RWPE2 (cell line): Measurements from ENCODE around the gene UPB1.
"Not testable (repeated sequence)": the region's sequence is repeated elsewhere in the genome, so short reads cannot be mapped to it uniquely, and the experiment has no call there.

Source experiments
- ATAC-seq: fragments of 200-7000 bp; cut with Tn5 transposase; 3 replicates; pipeline ENCODE4 v1.9.1; 2021; ENCODE audit warnings: low read depth
- DNase-seq: peaks from one replicate; pipeline ENCODE4 v3.0.0-alpha.2; 2020; ENCODE audit warnings: low spot score
- H3K27ac ChIP-seq: fragments of 450-650 bp; 2 replicates; pipeline ENCODE4 v1.5.1; 2017; ENCODE audit warnings: mild to moderate bottlenecking; ENCODE audit not compliant: poor library complexity, severe bottlenecking
- H3K27me3 ChIP-seq: fragments of 250-450 bp; sonication (Bioruptor Pico); 2 replicates; pipeline ENCODE4 v1.5.1; 2021; ENCODE audit warnings: mild to moderate bottlenecking, moderate library complexity; ENCODE audit not compliant: insufficient read depth, poor library complexity, severe bottlenecking
- H3K36me3 ChIP-seq: fragments of 250-450 bp; sonication (Bioruptor Pico); 2 replicates; pipeline ENCODE4 v1.5.1; 2020; ENCODE audit warnings: low read depth, mild to moderate bottlenecking, moderate library complexity
- H3K4me1 ChIP-seq: fragments of 250-450 bp; sonication (Bioruptor Pico); 2 replicates; pipeline ENCODE4 v1.5.1; 2021; ENCODE audit warnings: mild to moderate bottlenecking, moderate library complexity; ENCODE audit not compliant: insufficient read depth, poor library complexity, severe bottlenecking
- H3K4me3 ChIP-seq: fragments of 250-450 bp; sonication (Bioruptor Pico); 2 replicates; pipeline ENCODE4 v1.5.1; 2021; ENCODE audit warnings: mild to moderate bottlenecking, moderate library complexity; ENCODE audit not compliant: severe bottlenecking
- H3K9me3 ChIP-seq: fragments of 250-450 bp; sonication (Bioruptor Pico); 2 replicates; pipeline ENCODE4 v1.5.1; 2021; ENCODE audit warnings: mild to moderate bottlenecking, moderate library complexity; ENCODE audit not compliant: severe bottlenecking
- CTCF ChIP-seq: fragments of 450-650 bp; IDR thresholded peaks from one replicate; pipeline ENCODE4 v1.5.1; 2017; ENCODE audit warnings: mild to moderate bottlenecking, moderate library complexity; ENCODE audit not compliant: poor library complexity, severe bottlenecking

UPB1 gene

GRCh38 chr22:24521791-24522245, 26.7 kb downstream of the UPB1 start:
- no peaks in the 10 kb centered on the region for H3K27me3 ChIP-seq
- peak; percentile 99 for ATAC-seq
- peak; percentile 87 for DNase-seq

GRCh38 chr22:24523873-24524272, 28.7 kb downstream of the UPB1 start:
- no peaks in the 10 kb centered on the region for H3K9me3 ChIP-seq
- DNase-seq (no peak), ATAC-seq (no peak)
- no peak overlapping the region for H3K27ac ChIP-seq
- H3K4me3 ChIP-seq = no peak overlapping the region
- H3K36me3 ChIP-seq = no peaks in the 10 kb centered on the region
- no peaks in the 10 kb centered on the region for H3K27me3 ChIP-seq
- TF ChIP-seq CTCF = no peak
- peaks cover 4% of the 10 kb centered on the region for H3K4me1 ChIP-seq

More at GRCh38 chr22:24521791-24522245, 26.7 kb downstream of the UPB1 start:
- Histone ChIP-seq H3K36me3 (no peaks in the 10 kb centered on the region), H3K4me3 (no peak overlapping the region), H3K9me3 (no peaks in the 10 kb centered on the region), H3K27ac (no peak overlapping the region), H3K4me1 (peaks cover 4% of the 10 kb centered on the region)
- TF ChIP-seq CTCF = peak; percentile 89

GRCh38 chr22:24525416-24526037, 30.4 kb downstream of the UPB1 start:
- no peaks in the 10 kb centered on the region for H3K36me3 ChIP-seq
- no peaks in the 10 kb centered on the region for H3K27me3 ChIP-seq
- no peak overlapping the region for H3K4me3 ChIP-seq
- ATAC-seq = peak; percentile 55
- H3K4me1 ChIP-seq = peaks cover 4% of the 10 kb centered on the region
- TF ChIP-seq CTCF = peak; percentile 87
- no peaks in the 10 kb centered on the region for H3K9me3 ChIP-seq
- no peak for DNase-seq
- H3K27ac ChIP-seq = no peak overlapping the region

- DNase-seq = no peak
- no peak for TF ChIP-seq CTCF
- no peak overlapping the region for H3K27ac ChIP-seq
Observed at GRCh38 chr22:24526191-24526590, 31.1 kb downstream of the UPB1 start.

GRCh38 chr22:24529898-24530297, 34.8 kb downstream of the UPB1 start:
- no peaks in the 10 kb centered on the region for H3K36me3 ChIP-seq
- H3K27ac ChIP-seq = no peak overlapping the region
- ATAC-seq = no peak
- TF ChIP-seq CTCF = no peak
- no peaks in the 10 kb centered on the region for H3K4me1 ChIP-seq
- no peaks in the 10 kb centered on the region for H3K27me3 ChIP-seq
- H3K4me3 ChIP-seq = no peak overlapping the region
- H3K9me3 ChIP-seq = no peaks in the 10 kb centered on the region
- DNase-seq = no peak

More at GRCh38 chr22:24526191-24526590, 31.1 kb downstream of the UPB1 start:
- H3K4me3 ChIP-seq = no peak overlapping the region
- no peaks in the 10 kb centered on the region for H3K27me3 ChIP-seq
- no peak for ATAC-seq
- no peaks in the 10 kb centered on the region for H3K36me3 ChIP-seq
- no peaks in the 10 kb centered on the region for H3K9me3 ChIP-seq
- peaks cover 4% of the 10 kb centered on the region for H3K4me1 ChIP-seq

GRCh38 chr22:24530968-24531367, 35.8 kb downstream of the UPB1 start:
- H3K4me3 ChIP-seq, H3K27ac ChIP-seq, H3K4me1 ChIP-seq, DNase-seq, H3K9me3 ChIP-seq, H3K36me3 ChIP-seq, H3K27me3 ChIP-seq: not testable (repeated sequence)
- peak; percentile 19; the same call in 1 of the 3 replicates for ATAC-seq
